Sigmoid colon (tissue), 3 donors: ENCODE data around the gene TWIST1.

Source experiments
- CTCF ChIP-seq, 4 experiments: fragments of 450-650 bp in 3 of 4; fragments of 200-600 bp in 1 of 4; IDR thresholded peaks; one replicate each; pipeline ENCODE4 v1.5.1; 2016 to 2019; ENCODE audit warnings: antibody characterized with exemption in 4 of 4, mild to moderate bottlenecking in 3 of 4, moderate library complexity in 2 of 4
- POLR2A ChIP-seq, 2 donors: fragments of 450-650 bp; IDR thresholded peaks; one replicate each; pipeline ENCODE4 v1.6.1; 2016; ENCODE audit warnings: antibody characterized with exemption in 2 of 2, mild to moderate bottlenecking in 2 of 2, moderate library complexity in 2 of 2

- TF ChIP-seq CTCF (IDR thresholded peaks at IDR 0.05) (no peak), POLR2A (IDR thresholded peaks at IDR 0.05) (no peak)
These were observed 11.4 kb upstream of the TWIST1 start for GRCh38 chr7:19128856-19129255.
